HG03457 (cell line): ENCODE measurements around the gene IER5.

ENCODE experiments used
- ATAC-seq: cut with Tn5 transposase; IDR thresholded peaks from one replicate; pipeline ENCODE4 v1.9.1; 2021; ENCODE audit warnings: moderate number of reproducible peaks; ENCODE audit not compliant: unreplicated experiment

The IER5 gene

DNA sequence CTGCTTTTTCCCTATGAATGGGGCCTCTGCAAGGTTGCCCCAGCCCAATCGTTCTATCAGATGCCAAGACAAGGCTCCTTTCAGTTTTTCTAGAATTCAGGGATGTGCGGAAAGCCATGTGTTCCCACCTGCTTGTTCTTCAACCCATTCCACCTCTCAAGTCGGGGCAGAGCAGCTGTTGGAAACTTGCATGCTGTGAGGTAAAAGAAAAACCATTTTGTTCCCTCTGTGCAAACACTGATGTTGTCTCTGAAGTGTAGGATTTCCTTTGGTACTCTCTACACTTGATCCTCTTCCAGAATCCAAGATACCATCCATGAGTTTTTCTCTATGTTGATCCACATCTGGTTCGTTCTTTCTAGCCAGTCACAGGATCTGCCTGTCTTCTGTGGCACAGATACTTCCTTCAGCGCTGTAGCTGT lies 7.3 kb downstream of the IER5 start:
- ATAC-seq, result no peak

DNA sequence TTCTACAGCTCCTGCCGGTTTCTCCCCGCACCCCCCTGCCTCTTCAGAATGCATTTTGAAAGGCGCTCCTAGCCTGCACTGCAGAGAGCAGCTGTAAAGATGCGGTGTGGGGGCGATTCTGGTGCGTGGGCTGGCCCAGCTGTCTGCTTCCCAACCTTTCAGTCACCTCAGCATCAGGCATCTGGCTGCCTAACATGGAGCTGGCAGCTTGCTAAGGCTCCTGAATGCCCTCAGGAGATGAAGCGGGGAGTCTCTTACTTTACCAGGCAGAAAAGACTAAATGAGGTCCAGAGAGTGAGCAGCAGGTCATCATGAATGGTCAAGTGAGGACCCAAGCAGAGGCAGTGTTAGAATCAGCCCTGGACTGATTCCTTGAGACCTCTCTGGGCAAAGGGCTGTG lies 8.7 kb downstream of the IER5 start:
- ATAC-seq, result no peak

DNA sequence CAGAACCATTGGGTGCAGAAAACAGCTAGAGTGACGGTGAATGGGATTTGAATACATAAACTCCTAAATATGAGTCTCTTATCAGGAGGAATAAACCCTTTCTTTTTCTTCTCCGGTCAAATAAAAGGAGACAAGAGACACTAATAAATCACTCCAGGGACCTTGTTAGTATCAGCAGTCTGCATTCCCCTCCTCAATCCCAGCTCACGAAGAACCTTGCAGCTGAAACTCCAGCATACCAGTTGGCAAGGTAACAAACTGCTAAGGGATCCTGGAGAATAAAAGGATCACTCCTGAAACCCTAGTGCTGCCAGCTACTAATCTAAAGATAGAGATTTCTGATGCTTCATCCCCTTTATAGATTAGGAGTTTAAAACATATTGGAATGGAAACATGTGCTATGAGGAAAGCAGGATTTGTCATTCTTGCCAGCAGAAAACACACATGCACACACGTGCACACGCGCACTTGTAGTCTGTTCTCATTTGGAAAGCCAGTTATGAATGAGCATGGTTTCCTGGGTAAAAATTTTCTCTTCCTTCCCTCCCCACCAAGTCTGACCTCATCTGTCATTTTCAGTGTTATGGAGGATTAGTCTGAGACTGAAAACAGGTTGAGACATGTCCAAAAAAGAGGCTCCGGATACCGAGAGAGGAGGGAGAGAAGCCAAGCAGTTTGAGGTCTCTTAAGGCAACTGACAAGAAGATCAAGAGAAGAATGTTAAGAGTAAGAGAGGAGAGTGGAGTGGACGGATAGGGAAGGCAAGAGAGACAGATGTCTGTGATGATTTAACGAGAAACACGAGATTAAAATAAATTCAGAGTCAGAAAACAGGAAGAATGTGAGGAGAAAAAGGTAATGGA lies 10.9 kb downstream of the IER5 start:
- peak; percentile 59 for ATAC-seq

DNA sequence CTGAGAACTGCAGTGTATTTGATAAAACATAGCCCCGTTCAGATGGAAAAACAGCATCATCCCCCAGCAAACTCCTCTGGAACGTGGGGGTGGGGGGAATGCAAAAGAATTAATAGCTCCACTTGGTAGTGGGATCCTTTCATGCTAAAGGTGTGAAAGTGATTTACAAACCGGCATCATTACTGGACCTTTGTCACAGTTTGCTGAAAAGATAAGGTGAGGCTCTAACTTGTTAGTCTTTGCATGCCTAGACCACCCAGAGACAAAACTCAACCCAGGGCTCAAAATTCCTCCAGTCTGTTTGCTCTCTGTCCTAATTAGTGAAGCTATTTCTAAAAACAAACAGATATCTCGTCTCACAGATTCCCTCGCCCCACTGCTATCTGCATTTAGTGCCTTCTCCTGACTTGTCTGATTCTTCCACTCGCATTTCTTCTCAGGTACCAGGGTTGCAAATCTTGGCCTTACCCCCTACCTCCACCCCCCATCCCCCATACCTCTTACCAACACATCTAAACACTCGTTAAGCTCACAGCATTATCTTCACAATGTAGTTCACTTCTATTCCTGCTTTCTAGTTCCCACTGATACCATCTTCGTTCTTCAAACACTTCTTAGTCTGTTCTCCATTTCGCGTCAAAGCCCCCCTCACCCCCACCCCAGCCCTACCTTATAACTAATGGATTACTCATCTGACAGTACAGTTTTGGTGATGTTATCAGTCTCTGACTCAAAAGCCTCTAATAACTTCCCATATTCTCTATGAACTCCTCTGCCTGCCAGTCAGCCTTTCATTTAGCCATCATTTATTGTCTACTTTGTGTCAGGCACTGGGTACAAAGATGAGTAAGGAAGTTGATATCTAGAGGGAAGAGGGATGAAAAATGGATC lies 11.8 kb downstream of the IER5 start:
- no peak for ATAC-seq

DNA sequence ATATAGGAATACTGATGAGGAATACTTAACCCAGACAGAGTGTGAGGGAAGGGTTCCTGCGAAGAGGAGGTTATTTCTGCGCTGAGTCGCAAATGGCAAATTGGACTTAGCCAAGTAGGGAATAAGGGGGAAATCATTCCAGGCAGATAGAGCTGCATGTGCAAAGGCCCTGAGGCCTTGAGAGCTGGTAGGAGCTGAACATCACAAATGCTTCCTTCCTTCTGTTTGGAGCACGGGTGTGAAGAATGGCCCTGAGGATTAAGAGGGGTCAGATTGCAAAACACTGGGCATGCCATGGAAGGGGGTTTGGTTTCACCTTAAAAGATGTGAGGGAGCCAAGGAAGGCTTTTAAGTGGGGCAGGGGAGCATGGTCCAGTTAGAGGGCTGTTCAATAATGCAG lies 12.4 kb downstream of the IER5 start:
- no peak for ATAC-seq

DNA sequence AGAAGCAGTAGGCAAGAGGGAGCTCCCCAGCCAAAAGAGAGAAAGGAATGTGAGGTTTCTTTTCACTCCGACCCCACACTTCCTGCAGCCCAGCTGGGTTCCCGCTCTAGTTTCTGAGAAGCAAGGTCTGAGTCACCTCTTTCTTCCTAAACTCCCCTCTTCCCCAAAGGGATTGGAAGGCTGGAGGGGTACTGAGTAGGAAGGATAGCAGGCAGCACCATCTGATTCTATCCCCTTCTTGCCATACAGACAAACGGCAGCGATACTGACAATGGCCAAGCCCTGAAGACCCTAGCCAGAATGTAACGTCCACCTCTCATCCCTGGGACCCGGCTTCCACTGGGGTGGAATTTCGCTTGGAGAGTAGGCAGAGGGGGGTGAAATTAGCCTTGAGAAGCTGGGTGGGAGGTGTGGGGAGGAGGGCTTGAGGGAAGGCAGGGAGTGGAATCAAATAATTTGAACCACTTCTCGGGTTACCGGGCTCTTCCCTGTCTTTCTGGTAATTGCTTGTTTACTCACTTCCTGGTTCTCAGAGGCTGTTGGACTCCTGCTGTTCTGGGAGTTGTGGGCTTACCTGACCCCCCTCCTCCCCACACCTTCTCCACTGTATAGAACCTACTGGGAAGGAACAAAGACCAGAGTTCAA lies 13.2 kb downstream of the IER5 start:
- no peak for ATAC-seq

DNA sequence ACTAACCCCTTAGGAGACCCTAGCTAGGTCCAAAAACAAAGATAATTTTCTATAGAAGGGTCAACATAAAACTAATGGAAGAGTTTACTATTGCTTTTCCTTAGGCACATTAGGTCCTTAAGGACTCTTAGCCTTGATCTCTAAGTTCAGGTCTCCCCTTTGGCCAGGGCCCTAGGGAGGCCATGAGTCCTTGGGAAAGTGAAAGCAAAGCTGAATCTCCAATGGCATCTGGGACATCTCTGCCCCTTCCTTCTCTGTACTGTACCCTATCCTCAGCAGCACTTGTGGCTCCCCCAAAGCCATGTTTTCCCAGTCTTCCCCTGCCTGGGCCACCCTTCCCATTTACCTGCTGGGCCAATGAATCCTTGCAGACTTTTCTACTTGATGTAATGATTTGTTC lies 14.3 kb downstream of the IER5 start:
- no peak for ATAC-seq

DNA sequence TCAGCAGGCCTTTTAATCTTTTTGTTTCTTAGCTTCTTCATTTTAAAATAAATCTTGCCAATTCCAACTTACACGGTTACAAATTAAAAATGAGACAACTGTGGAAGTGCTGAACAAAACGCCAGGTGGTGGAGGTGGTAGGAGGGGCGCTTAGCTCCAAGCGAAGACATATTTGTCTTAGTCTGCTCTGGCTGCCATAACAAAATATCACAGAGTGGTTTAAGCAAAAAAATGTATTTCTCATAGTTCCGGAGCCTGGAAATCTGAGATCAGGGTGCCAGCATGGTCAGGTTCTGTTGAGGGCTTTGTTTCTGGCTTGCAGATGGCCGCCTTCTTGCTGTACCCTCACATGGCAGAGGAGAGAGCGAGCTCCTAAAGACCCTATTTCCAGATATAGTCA lies 14.9 kb downstream of the IER5 start:
- ATAC-seq, result no peak

DNA sequence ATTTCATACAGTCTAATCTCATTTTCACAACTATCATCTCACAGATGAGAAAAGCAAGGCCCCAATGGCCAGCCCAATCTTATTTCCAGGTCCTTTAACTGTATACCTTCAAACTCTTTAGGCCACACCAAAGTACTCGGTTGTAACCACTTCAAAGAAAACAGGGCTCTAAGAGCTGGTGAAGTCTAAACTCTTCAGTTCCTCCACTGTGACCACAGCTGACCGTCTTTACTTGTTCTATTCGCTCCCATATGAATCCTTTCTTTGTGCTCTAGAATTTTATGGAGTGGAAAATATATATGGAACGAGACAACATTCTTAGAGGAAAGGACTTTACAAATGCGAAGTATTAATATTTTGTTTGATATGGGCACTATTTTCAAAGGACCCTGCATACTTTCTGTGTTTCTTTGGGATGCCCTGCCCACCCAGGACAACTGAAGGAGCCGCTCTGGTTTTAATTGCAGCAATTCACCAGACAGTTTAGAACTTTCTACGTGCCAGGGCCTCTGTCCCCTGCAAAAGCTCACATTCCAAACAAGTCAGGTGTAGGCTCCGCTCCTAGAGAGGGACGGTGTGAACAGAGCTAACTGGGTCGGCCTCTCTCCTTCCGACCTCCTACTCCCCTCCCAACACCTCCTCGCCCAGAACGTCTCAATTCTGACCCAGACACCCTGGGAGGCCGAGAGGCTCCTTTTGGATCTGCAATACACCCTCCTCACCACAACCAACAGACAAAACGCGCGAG lies 15.7 kb downstream of the IER5 start:
- no peak for ATAC-seq

DNA sequence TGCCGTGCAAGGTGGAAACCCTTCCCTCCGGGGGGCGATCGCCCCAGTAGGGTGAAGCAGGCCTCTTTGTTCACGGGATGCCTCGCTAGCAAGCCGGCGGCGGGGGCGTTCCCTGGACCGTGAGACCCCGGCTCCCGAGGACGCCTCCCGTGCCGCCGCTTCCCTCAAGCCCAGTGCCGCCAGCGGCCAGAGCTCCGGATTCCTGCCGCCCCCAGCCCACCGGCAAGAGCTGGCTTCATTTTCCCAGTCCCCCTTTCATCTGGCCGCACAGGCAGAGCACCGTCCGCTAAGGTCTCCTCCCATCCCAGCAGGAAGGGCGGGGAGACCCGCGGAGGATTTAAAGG lies 16.3 kb downstream of the IER5 start:
- ATAC-seq, result peak; percentile 20

DNA sequence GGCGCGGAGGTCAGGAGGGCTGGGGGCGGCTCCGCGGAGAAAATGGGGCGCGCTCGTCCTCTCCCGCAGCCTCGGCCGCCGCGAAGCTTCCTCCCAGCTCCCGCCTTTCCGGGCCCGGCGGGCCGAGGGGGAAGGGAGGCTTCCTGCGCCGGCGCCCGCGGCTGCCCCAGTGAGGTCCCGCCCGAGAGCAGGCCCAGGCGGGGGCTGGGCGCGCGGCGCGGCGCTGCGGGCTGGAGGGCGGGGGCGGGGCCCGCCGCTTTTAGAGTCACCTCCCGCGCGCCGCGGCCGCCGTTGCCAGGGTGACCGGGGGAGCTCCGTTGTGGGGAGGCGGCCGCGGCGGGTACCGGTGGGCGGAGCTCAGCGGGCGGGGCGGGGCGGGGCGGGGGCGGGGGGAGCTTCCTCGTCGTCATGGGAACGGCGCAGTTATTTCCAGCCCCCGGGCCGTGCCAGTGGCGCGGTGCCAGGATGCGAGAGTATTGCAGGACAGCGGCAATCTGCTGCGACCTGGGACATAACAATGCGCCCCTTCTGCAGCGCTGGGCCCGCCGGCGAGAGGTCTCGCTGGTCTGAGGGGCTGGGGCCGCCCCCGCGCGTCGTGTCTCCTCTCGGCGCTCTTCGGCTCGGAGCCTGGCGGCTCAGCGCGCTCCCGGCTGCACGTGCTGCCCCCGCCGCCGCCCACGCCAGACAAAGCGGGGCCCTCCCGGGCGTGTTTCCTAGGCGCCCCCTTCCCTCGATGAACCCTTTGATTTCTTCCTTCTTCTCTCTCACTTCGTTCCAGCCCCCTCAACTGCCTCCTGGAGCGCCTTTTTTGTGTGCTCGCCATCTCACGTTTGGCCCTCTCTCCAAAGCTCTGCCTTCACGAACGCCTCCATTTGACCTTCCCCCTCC lies 16.9 kb downstream of the IER5 start:
- peak; percentile 46 for ATAC-seq

DNA sequence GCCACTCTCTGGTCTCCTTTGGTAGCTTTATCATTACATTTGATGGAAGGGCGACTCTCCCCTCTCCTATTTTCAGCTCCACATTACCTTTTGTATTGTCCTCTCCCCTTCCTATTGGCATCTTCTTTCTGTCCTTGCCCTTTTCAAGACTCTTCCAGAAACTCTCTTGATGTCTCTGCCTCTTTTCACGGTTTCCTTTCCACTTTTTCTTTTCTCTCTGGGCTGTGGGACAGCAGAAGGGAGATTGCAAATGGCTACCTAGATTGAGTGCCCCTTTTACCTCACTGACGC lies 17.5 kb downstream of the IER5 start:
- ATAC-seq, result no peak

DNA sequence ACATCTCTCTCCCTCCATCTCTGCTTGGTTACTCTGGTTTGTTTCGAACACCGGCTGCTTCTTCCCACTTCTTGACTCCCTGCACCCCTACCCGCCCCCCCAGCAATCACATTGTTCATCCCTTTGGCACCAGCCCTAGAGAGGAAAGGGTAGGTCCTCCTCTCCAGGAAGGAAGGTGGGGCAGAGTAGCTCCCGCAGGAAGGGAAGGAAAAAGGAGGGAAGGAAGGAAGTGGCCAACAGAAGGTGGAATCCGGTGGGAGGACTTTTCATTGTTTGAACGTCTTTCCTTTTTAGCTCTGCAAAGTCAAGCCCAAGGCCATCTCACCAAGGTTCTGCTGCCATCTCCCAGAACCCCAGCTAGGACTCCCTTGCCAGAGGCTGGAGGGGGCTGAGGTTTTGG lies 18.0 kb downstream of the IER5 start:
- no peak for ATAC-seq

DNA sequence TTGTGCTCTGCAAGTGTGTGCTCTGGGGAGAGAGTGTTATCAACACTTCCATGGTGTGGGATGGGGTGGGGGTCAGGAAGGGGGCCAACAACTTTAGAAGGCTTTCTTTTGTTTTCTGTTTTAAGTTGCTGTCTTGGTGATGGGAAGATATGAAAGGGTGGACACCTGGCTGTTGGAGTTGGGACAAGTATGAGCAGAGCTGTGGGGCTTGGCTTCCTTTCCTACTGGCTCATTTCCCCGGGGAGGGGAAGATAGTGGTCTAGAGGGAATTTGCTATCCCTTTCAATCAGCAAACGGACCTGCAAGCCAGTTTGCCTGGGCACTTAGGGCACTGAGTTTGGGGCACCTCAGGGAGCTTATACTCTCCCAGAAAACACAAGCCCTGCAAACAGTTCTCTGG lies 19.2 kb downstream of the IER5 start:
- no peak for ATAC-seq

DNA sequence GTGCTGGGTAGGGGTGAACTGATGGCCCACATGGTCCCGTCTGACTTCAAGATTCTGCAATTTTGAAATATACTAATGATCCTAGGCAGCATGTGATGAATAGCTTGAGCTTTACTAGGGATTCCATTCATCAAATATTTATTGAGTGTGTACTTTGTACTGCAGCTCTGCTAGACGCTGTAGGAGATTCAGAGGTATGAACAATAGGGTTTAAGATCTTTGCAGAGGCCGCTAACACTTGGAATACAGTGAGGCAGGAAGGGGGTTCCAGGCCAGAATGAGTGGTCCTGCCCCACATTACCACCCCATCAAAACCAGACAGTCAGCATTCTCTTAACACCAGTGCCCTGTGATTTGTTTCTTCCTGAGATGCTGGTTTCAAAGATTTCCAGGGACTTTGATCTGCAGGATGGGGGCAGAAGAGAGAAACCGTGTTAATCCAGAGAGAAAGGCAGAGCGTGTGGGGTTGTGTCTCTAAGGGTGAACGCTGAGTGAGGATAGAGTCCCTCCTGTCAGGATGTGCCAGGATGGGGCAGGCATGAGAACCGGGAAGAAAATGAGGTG lies 19.9 kb downstream of the IER5 start:
- ATAC-seq, result no peak

DNA sequence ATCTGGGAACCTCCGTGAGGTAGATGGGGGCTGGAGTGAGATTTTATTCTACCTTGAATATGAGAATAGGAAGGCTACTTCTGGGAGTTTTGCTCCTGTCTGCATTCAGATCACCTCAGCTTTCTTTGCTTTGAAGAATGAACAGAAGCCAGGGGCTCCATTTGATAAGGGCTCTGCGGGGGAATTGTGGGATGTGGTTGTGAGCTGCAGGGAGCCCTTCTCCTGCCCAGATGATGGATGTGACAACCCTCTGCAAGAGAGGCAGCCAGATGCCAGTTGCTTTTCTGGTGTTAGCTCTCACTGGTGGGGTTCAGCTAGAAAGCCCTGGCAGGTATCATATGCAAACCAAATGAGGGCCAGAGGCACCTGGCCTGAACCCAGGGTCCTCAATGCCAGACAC lies 21.5 kb downstream of the IER5 start:
- ATAC-seq, result no peak

DNA sequence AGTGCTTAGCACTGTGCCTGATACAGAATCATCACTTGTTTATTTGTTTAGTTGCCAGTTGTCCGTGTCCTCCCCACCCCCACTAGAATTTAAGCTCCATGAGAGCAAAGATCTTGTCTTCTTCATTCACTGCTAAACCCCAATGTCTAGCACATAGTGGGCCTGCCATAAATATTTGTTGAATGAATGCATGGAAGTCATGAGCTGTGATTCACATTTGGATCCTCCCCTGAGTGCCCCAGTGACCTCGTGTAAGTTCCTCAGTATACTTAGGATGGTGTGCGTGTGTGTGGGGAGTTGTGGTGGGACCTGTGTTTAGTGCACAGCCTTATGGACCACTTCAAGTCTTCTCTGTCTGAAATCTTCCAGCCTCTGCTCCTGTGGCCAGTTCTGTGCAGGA lies 23.1 kb downstream of the IER5 start:
- ATAC-seq, result no peak

DNA sequence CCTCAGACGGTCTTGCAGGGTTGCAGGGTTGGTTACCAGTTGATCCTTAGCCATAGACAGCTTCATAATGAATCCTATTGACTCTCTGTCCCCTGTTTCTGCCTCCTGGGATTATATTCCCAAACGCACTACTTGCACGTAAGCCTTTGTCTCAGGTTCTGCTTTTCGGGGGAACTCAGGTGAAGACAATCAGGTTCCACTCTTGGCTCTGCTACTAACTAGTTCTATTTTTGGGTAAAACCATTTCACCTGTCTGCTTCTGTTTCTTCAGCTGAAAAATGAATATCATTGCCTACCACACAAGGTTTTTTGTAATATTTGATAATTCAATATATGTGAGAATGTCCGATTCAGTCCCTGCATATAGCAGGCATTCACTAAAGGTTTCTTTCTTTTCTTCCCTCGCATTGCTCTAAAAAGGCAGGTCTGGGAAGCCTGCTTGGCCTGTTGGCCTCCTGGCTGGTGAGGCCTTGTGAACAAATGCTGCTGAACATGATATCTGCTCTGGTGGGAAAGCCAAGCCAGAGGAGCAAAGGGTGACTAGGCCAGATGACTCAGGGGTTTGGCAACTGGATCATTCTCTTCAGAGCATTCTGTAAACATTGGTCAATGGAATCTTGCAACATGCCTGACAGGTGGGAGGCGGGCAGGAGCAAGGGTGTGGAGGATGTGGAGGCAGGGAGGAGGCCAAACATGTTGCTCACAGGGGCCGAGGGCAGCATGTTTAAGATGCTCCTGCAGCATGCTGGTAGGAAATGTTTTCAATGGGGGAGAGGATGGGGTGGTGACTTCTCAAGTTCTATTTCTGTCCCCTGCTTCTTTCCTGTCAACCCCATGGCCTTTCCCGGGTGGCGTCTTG lies 23.8 kb downstream of the IER5 start:
- no peak for ATAC-seq

DNA sequence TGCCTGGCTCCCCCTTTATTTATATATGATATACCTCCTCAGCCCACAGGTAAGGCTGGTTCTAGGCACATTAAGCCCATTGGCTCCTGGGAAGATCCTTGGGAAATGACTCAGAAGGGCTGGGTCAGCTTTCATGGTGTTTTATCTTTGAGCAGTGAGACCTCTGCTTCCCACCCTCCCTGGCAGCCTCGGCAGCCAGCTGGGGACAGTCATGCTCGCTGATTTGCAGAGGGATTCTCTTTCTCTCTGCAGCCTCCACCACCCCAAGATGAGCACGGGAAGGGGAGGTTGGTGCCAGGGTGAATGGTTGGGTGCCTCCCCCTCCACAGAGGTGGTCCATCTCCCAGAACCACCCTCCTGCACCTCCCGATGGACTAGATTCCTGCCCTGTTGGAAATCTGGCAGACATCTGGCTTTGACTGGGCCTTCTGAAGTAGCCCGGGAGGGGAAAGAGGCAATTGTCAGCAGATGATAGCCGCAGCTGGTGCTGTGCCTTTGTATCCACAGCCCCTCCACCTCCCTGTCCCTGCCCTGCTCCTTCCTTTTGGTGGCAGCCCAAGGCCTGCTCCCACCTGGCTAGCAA lies 24.6 kb downstream of the IER5 start:
- no peak for ATAC-seq
